ENCODE results near the gene SP1. TPM values are rescaled to one million over a fixed set of nuclear protein-coding genes. Genes with fewer than 3 reads are reported as not detected.
"Not testable (repeated sequence)": the region's sequence is repeated elsewhere in the genome, so short reads cannot be mapped to it uniquely, and the experiment has no call there.

Gene SP1
- polyA plus RNA-seq, 1 donor from 2014 or later = 7.3 TPM

DNA sequence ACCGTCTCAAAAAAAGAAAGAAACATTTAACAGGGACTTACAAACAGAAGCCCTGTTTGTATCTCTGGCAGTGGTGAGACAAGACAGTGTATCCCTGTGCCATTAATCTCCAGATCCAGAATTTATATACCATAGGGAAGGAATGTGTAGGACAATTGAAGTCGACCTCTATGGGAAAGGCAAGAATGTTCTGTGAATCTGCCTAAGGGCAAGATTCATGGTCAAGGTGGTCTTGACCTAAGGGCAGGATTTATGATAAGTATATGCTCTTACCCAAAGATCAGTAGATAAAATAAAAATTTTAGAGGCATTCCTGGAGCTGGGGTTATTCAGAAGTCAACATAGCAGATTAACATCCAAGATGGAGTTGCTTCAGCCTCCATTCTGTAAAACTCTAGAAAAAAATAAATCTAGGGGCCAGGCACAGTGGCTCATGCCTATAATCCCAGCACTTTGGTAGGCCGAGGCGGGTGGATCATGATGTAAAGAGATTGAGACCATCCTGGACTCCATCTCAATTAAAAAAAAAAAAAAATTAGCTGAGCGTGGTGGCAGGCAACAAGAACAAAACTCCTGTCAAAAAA, 21.0 kb upstream of the SP1 start:
- Histone ChIP-seq H4K20me1 (ENCODE audit: insufficient read depth) (no peaks in the 10 kb centered on the region), H3F3A (ENCODE audit: insufficient read depth, low read length, poor library complexity, severe bottlenecking) (no peaks in the 10 kb centered on the region), H3K9me2 (ENCODE audit: insufficient read depth, low read length) (no peaks in the 10 kb centered on the region), H3K4me2 (ENCODE audit: low read length) (no peak overlapping the region), H3K27ac (ENCODE audit: low read length) (no peak overlapping the region), H2AFZ (ENCODE audit: low read depth, low read length) (no peak overlapping the region), H3K4me3 (ENCODE audit: low read length) (no peak overlapping the region), H3K9me3 (ENCODE audit: low read length) (no peaks in the 10 kb centered on the region), H3K36me3 (ENCODE audit: insufficient read depth, low read length) (no peaks in the 10 kb centered on the region), H3K27me3 (ENCODE audit: insufficient read depth, low read depth, low read length) (no peaks in the 10 kb centered on the region), H3K79me2 (replicated peaks; ENCODE audit: insufficient read depth, low read length) (no peaks in the 10 kb centered on the region), H3K9ac (ENCODE audit: low read length) (no peak overlapping the region)
- TF ChIP-seq, protein P1, sequence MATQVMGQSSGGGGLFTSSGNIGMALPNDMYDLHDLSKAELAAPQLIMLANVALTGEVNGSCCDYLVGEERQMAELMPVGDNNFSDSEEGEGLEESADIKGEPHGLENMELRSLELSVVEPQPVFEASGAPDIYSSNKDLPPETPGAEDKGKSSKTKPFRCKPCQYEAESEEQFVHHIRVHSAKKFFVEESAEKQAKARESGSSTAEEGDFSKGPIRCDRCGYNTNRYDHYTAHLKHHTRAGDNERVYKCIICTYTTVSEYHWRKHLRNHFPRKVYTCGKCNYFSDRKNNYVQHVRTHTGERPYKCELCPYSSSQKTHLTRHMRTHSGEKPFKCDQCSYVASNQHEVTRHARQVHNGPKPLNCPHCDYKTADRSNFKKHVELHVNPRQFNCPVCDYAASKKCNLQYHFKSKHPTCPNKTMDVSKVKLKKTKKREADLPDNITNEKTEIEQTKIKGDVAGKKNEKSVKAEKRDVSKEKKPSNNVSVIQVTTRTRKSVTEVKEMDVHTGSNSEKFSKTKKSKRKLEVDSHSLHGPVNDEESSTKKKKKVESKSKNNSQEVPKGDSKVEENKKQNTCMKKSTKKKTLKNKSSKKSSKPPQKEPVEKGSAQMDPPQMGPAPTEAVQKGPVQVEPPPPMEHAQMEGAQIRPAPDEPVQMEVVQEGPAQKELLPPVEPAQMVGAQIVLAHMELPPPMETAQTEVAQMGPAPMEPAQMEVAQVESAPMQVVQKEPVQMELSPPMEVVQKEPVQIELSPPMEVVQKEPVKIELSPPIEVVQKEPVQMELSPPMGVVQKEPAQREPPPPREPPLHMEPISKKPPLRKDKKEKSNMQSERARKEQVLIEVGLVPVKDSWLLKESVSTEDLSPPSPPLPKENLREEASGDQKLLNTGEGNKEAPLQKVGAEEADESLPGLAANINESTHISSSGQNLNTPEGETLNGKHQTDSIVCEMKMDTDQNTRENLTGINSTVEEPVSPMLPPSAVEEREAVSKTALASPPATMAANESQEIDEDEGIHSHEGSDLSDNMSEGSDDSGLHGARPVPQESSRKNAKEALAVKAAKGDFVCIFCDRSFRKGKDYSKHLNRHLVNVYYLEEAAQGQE (IDR thresholded peaks at IDR 0.05; ENCODE audit: borderline replicate concordance) = no peak
- no peak for TF ChIP-seq EZH2 (IDR thresholded peaks at IDR 0.05; ENCODE audit: borderline replicate concordance, insufficient read depth, low read length, poor library complexity, severe bottlenecking)
- TF ChIP-seq TAF1 (IDR thresholded peaks at IDR 0.05; ENCODE audit: low read depth) = no peak
- no peak for TF ChIP-seq SMC3 (conservative IDR thresholded peaks at IDR 0.05; ENCODE audit: poor library complexity)
- TF ChIP-seq RAD21 (conservative IDR thresholded peaks at IDR 0.05) = no peak
- no peak for TF ChIP-seq EP300 (conservative IDR thresholded peaks at IDR 0.05; ENCODE audit: poor library complexity, severe bottlenecking)
- no peak for TF ChIP-seq MXI1 (conservative IDR thresholded peaks at IDR 0.05; ENCODE audit: poor library complexity, severe bottlenecking)
- TF ChIP-seq, protein P2, sequence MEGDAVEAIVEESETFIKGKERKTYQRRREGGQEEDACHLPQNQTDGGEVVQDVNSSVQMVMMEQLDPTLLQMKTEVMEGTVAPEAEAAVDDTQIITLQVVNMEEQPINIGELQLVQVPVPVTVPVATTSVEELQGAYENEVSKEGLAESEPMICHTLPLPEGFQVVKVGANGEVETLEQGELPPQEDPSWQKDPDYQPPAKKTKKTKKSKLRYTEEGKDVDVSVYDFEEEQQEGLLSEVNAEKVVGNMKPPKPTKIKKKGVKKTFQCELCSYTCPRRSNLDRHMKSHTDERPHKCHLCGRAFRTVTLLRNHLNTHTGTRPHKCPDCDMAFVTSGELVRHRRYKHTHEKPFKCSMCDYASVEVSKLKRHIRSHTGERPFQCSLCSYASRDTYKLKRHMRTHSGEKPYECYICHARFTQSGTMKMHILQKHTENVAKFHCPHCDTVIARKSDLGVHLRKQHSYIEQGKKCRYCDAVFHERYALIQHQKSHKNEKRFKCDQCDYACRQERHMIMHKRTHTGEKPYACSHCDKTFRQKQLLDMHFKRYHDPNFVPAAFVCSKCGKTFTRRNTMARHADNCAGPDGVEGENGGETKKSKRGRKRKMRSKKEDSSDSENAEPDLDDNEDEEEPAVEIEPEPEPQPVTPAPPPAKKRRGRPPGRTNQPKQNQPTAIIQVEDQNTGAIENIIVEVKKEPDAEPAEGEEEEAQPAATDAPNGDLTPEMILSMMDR (IDR thresholded peaks at IDR 0.05; ENCODE audit: poor library complexity, severe bottlenecking) = no peak
- TF ChIP-seq POLR2AphosphoS5 (IDR thresholded peaks at IDR 0.05) = no peak

DNA sequence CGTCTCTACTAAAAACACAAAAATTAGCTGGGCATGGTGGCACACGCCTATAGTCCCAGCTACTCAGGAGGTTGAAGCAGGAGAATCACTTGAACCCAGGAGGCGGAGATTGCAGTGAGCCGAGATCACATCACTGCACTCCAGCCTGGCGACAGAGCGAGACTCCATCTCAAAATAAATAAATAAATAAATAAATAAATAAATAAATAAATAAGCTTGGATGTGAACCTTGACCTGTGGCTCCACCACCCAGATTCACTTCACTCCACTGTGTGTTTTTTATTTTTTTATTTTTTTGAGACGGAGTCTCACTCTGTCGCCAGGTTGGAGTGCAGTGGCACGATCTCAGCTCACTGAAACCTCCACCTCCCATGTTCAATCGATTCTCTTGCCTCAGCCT, 18.3 kb upstream of the SP1 start:
- not testable (repeated sequence) for H3K4me3 ChIP-seq (ENCODE audit: low read length); H3K27ac ChIP-seq (ENCODE audit: low read length); H2AFZ ChIP-seq (ENCODE audit: low read depth, low read length); H3K79me2 ChIP-seq (replicated peaks; ENCODE audit: insufficient read depth, low read length); H3F3A ChIP-seq (ENCODE audit: insufficient read depth, low read length, poor library complexity, severe bottlenecking); H3K27me3 ChIP-seq (ENCODE audit: insufficient read depth, low read depth, low read length); H3K4me2 ChIP-seq (ENCODE audit: low read length); H3K9ac ChIP-seq (ENCODE audit: low read length); H4K20me1 ChIP-seq (ENCODE audit: insufficient read depth); H3K9me3 ChIP-seq (ENCODE audit: low read length); H3K9me2 ChIP-seq (ENCODE audit: insufficient read depth, low read length); H3K36me3 ChIP-seq (ENCODE audit: insufficient read depth, low read length)

All from neural cell (in vitro differentiated cells).